A549 treated with ZK216348 at 1 μM for 4 hours (cell line): ENCODE results near the gene SERINC2. TPM values are rescaled to one million over a fixed set of nuclear protein-coding genes. Genes with fewer than 3 reads are reported as not detected.

Experiments used
- total RNA-seq: library from RNA; stranded (reverse); fragments of 200-300 nt; extraction: Qiagen RNA extraction; gene quantifications from 5 replicates; pipeline ENCODE4 v1.2.3, GENCODE V29; 2022; ENCODE audit warnings: low read depth

SERINC2 gene
- 13.5 to 33.0 TPM (median 29.6 TPM) in 5 replicates for total RNA-seq

DNA sequence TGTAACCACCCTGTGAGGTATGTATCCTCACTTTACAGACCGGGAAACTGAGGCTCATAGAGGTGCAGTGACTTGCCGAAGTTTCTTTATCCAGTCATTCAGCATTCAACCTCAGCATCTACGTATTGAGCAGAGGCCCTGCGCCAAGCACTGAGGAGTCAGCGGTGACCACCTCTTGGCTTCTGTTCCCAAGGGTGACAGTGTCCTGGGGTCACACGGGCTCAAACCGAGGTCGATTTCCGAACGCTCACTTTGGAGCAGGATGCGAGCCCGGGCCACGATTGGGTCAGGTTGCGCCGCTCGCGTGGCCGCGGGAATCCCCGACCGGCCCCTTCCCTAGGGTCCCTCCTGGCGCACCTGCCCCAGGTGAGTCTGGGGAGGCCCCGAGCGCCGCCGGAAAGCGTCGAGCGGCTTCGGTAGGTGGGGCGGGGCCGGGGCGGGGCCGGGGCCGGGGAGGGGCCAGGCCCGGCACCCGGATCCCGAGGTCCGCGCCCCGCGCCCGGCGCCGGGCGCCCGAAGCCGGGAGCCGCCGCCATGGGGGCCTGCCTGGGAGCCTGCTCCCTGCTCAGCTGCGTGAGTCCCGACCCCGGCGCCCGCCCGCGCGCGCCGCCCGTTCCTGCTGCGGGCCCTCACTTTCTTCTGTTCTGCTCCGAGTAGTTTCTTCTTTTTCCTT, at the start of gene SERINC2:
TSS of gene SERINC2 (plus strand) at position 482 of the 673 bp plus-strand sequence. CDS start at position 535, 53 bp downstream.

DNA sequence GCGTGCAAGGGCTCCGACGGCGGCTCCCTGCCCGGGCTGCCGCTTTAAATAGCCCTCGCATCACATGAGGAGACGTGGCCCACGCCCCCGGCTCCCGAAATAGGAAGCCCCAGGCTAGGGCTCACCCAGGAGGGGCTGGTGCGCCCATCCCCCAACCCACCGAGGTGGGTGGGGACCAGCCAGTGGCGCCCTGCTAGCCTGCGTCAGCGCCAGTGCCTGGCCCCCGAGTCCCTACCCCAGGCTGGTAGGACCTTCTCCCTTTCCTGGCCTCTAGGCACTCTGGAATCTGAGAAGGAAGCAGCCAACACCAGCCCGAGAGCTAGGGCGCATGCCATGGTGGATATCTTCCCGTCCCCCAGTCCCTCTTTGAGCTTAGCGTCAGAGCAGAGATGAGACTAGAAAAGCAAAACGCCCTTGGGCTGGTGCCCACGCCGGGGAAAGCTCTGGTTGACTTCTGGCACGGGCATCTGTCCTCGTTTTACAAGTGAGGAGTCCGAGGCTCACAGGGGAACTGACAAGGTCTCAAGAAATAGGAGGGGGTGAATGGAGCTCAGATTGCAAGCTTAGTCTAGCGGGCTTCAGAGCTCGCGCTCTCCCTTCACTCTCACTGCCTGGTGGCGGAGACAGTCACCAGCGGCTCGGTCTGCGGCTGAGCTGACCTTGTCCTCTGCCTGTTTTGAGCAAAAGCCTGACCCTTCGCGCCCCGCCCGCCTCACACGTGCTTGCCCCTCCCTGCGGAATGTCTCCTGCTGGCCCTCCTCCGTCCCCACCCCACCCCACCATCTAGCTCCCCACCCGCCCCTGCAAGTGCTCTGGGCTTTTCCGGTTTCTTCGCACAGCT, 39.7 kb upstream of the SERINC2 start, which contains the start of gene FABP3:
TSS of gene FABP3 (minus strand) at position 21 of the 841 bp plus-strand sequence. CDS start 62 bp downstream, outside the sequence.

Other genes with a start within 250 kb of the SERINC2 start
- gene NKAIN1, start 173.3 kb upstream of the SERINC2 start, total RNA-seq = 1.0 to 1.8 TPM (median 1.3 TPM) in 5 replicates
- 38.7 to 50.3 TPM (median 42.0 TPM) in 5 replicates for gene SNRNP40, start 116.4 kb upstream of the SERINC2 start, total RNA-seq
- 24.2 to 30.1 TPM (median 25.4 TPM) in 5 replicates for gene ZCCHC17, start 116.2 kb upstream of the SERINC2 start, total RNA-seq
- not detected in 5 replicates for gene FABP3, start 40.1 kb upstream of the SERINC2 start, total RNA-seq
- 0.60 to 1.4 TPM (median 0.86 TPM) in 5 replicates for gene TINAGL1, start 163.3 kb downstream of the SERINC2 start, total RNA-seq
- not detected in 5 replicates for gene HCRTR1, start 204.5 kb downstream of the SERINC2 start, total RNA-seq
- gene PEF1, start 231.7 kb downstream of the SERINC2 start, total RNA-seq = 31.4 to 48.0 TPM (median 45.1 TPM) in 5 replicates